Trophoblast cell (in vitro differentiated cells and primary cell): ENCODE data around the gene LPP.
"Not testable (repeated sequence)": the region's sequence is repeated elsewhere in the genome, so short reads cannot be mapped to it uniquely, and the experiment has no call there.

Source experiments
- DNase-seq, 2 donors: peaks; one replicate each; pipeline ENCODE4 v3.0.0-alpha.2; 2016
- H2AFZ ChIP-seq: 2 replicates; pipeline ENCODE4 v1.6.1; 2013; ENCODE audit warnings: low read length, moderate library complexity, mild to moderate bottlenecking; ENCODE audit not compliant: insufficient read depth, poor library complexity
- H2AK5ac ChIP-seq: 2 replicates; pipeline ENCODE4 v1.6.1; 2013; ENCODE audit warnings: mild to moderate bottlenecking, low read length
- H2BK120ac ChIP-seq: 2 replicates; pipeline ENCODE4 v1.6.1; 2013; ENCODE audit warnings: low read length, mild to moderate bottlenecking, moderate library complexity; ENCODE audit not compliant: insufficient read depth, poor library complexity
- H2BK12ac ChIP-seq: 2 replicates; pipeline ENCODE4 v1.6.1; 2013; ENCODE audit warnings: mild to moderate bottlenecking, low read length, moderate library complexity
- H2BK5ac ChIP-seq: 2 replicates; pipeline ENCODE4 v1.6.1; 2013; ENCODE audit warnings: low read length, low read depth, moderate library complexity, mild to moderate bottlenecking; ENCODE audit not compliant: poor library complexity
- H3K14ac ChIP-seq: 2 replicates; pipeline ENCODE4 v1.6.1; 2013; ENCODE audit warnings: mild to moderate bottlenecking, low read length
- H3K18ac ChIP-seq: 2 replicates; pipeline ENCODE4 v1.6.1; 2013; ENCODE audit warnings: mild to moderate bottlenecking, low read length
- H3K23ac ChIP-seq: 2 replicates; pipeline ENCODE4 v1.6.1; 2013; ENCODE audit warnings: low read length
- H3K27ac ChIP-seq: 2 replicates; pipeline ENCODE4 v1.5.1; 2013; ENCODE audit warnings: low read depth, mild to moderate bottlenecking, inconsistent platforms, low read length, moderate library complexity
- H3K27me3 ChIP-seq: 2 replicates; pipeline ENCODE4 v1.6.1; 2013; ENCODE audit warnings: inconsistent platforms, mild to moderate bottlenecking, low read length, moderate library complexity; ENCODE audit not compliant: insufficient read depth
- H3K36me3 ChIP-seq, 2 experiments: 1 replicate in 1 of 2; 2 replicates in 1 of 2; pipeline ENCODE4 v1.6.1; 2013; ENCODE audit warnings: low read length in 2 of 2, mild to moderate bottlenecking in 2 of 2, moderate library complexity in 1 of 2; ENCODE audit not compliant: insufficient read depth in 2 of 2, control insufficient read depth in 1 of 2
- H3K4ac ChIP-seq: 2 replicates; pipeline ENCODE4 v1.6.1; 2013; ENCODE audit warnings: low read depth, mild to moderate bottlenecking, low read length, moderate library complexity
- H3K4me1 ChIP-seq, 2 experiments: 1 replicate in 1 of 2; 2 replicates in 1 of 2; pipeline ENCODE4 v1.6.1; 2013; ENCODE audit warnings: low read length in 2 of 2, mild to moderate bottlenecking in 2 of 2, moderate library complexity in 1 of 2; ENCODE audit not compliant: insufficient read depth in 2 of 2, control insufficient read depth in 1 of 2
- H3K4me2 ChIP-seq: 2 replicates; pipeline ENCODE4 v1.6.1; 2013; ENCODE audit warnings: inconsistent platforms, mild to moderate bottlenecking, low read length, moderate library complexity
- H3K4me3 ChIP-seq: 2 replicates; pipeline ENCODE4 v1.5.1; 2013; ENCODE audit warnings: mild to moderate bottlenecking, low read depth, low read length, inconsistent platforms
- H3K79me1 ChIP-seq: one replicate; pipeline ENCODE4 v1.6.1; 2013; ENCODE audit warnings: low read length
- H3K79me2 ChIP-seq: 2 replicates; pipeline ENCODE4 v1.6.1; 2013; ENCODE audit warnings: low read length, mild to moderate bottlenecking; ENCODE audit not compliant: control insufficient read depth, insufficient read depth, poor library complexity
- H3K9ac ChIP-seq: 2 replicates; pipeline ENCODE4 v1.6.1; 2013; ENCODE audit warnings: mild to moderate bottlenecking, low read length
- H3K9me3 ChIP-seq: 2 replicates; pipeline ENCODE4 v1.6.1; 2013; ENCODE audit warnings: low read depth, mild to moderate bottlenecking, control low read depth, inconsistent platforms, low read length; ENCODE audit not compliant: insufficient read depth
- H4K12ac ChIP-seq: 2 replicates; pipeline ENCODE4 v1.6.1; 2013; ENCODE audit warnings: low read depth, mild to moderate bottlenecking, low read length, moderate library complexity
- H4K8ac ChIP-seq: 2 replicates; pipeline ENCODE4 v1.6.1; 2013; ENCODE audit warnings: low read depth, mild to moderate bottlenecking, low read length, moderate library complexity
- H4K91ac ChIP-seq: one replicate; pipeline ENCODE4 v1.6.1; 2013; ENCODE audit warnings: low read depth, mild to moderate bottlenecking, low read length, moderate library complexity
- WGBS: extraction: QIAGEN DNeasy Blood & Tissue Kit; methylation state at CpG from one replicate; pipeline ENCODE4 v1.1.7; 2013; ENCODE audit warnings: missing lambda C conversion rate; ENCODE audit not compliant: insufficient read length, insufficient coverage; ENCODE audit errors: extremely low coverage; 5-methylcytosine and 5-hydroxymethylcytosine counted together

Gene LPP

DNA sequence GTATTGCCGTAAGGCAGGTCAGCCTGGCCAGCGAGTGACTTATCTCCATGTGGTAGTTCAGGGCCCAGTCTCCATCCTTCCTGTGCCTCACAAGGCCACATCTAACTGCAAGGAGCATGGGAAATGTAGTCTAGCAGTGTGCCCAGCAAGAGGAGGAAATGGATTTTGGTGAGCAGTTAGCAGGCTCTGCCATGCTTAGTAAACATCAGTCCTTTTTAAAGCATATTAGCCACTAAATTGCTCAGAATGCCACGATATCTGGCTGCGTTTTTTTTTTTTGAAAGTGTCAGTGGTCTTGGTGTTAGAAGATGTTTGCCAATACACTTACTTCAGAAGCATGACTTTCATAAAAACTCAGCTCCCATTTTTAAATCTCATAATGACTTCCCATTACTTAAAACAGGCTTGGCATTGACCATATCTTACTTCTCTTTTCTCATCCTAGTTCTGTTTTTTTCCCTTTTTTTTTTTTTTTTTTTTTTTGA, 547.6 kb downstream of the LPP start:
- no peak overlapping the region for H2AK5ac ChIP-seq
- H3K9me3 ChIP-seq: no peaks in the 10 kb centered on the region
- no peak overlapping the region for H3K27ac ChIP-seq
- H3K79me2 ChIP-seq: no peaks in the 10 kb centered on the region
- H3K23ac ChIP-seq: no peak overlapping the region
- no peak overlapping the region for H3K14ac ChIP-seq
- no peak overlapping the region for H4K12ac ChIP-seq
- H4K91ac ChIP-seq: no peak overlapping the region
- no CpG with 5 or more reads among the region's 4 CpGs for WGBS
- H4K8ac ChIP-seq: no peak overlapping the region
- H3K79me1 ChIP-seq: no peaks in the 10 kb centered on the region
- no peaks in the 10 kb centered on the region for H3K27me3 ChIP-seq
- no peak overlapping the region for H2AFZ ChIP-seq
- H3K4me1 ChIP-seq: peaks cover 0 to 3% of the 10 kb centered on the region in 2 experiments
- no peak overlapping the region for H3K4me3 ChIP-seq
- no peak overlapping the region for H3K9ac ChIP-seq
- H3K36me3 ChIP-seq: no peaks in the 10 kb centered on the region
- H3K4ac ChIP-seq: no peak overlapping the region
- H3K4me2 ChIP-seq: no peak overlapping the region
- no peak overlapping the region for H2BK12ac ChIP-seq
- no peak overlapping the region for H3K18ac ChIP-seq
- no peak overlapping the region for H2BK5ac ChIP-seq
- no peak for DNase-seq
- no peak overlapping the region for H2BK120ac ChIP-seq

DNA sequence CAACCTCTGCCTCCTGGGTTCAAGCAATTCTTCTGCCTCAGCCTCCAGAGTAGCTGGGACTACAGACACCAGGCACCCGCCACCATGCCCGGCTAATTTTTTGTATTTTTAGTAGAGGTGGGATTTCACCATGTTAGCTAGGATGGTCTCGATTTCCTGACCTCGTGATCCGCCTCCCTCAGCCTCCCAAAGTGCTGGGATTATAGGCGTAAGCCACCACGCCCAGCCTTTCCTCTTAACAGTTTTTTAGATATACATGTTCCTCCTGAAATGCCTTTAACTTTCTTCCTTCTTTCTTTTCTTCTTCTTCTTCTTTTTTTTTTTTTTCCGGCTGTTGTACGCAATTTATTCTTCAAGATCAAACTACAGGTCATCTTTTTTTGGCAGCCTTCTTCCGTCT, 548.1 kb downstream of the LPP start:
- H3K14ac ChIP-seq, H2BK120ac ChIP-seq, H3K4me2 ChIP-seq, H3K79me2 ChIP-seq, H3K4ac ChIP-seq, H3K23ac ChIP-seq, H3K9ac ChIP-seq, H3K4me3 ChIP-seq, H2AFZ ChIP-seq, H3K27me3 ChIP-seq, H3K9me3 ChIP-seq, H2AK5ac ChIP-seq, H3K79me1 ChIP-seq, H4K91ac ChIP-seq, H2BK12ac ChIP-seq, H4K8ac ChIP-seq, H3K27ac ChIP-seq, DNase-seq, H3K4me1 ChIP-seq, H2BK5ac ChIP-seq, H3K36me3 ChIP-seq, H4K12ac ChIP-seq, H3K18ac ChIP-seq: not testable (repeated sequence)
- WGBS: no CpG with 5 or more reads among the region's 10 CpGs

- Histone ChIP-seq H3K9ac (no peak overlapping the region), H3K9me3 (no peaks in the 10 kb centered on the region), H3K23ac (no peak overlapping the region), H4K12ac (no peak overlapping the region), H2AFZ (no peak overlapping the region), H2BK120ac (no peak overlapping the region), H2BK12ac (no peak overlapping the region), H3K18ac (no peak overlapping the region), H2AK5ac (no peak overlapping the region), H3K4me3 (no peak overlapping the region), H4K8ac (no peak overlapping the region), H3K36me3 (no peaks in the 10 kb centered on the region), H3K4me1 (no peaks in the 10 kb centered on the region), H4K91ac (no peak overlapping the region), H3K79me2 (no peaks in the 10 kb centered on the region), H3K27me3 (no peaks in the 10 kb centered on the region), H3K4me2 (no peak overlapping the region), H3K4ac (no peak overlapping the region), H2BK5ac (no peak overlapping the region), H3K27ac (no peak overlapping the region), H3K14ac (no peak overlapping the region), H3K79me1 (no peaks in the 10 kb centered on the region)
- no CpG with 5 or more reads among the region's 1 CpG for WGBS
- DNase-seq: no peak
Observed at GRCh38 chr3:188706176-188706575, 552.2 kb downstream of the LPP start.

- Histone ChIP-seq H3K9ac (no peak overlapping the region), H3K4me1 (no peaks in the 10 kb centered on the region), H3K27ac (no peak overlapping the region), H3K4me3 (no peak overlapping the region), H3K18ac (no peak overlapping the region), H2AFZ (no peak overlapping the region), H3K4me2 (no peak overlapping the region), H4K91ac (no peak overlapping the region), H4K8ac (no peak overlapping the region), H4K12ac (no peak overlapping the region), H2BK120ac (no peak overlapping the region), H3K79me2 (no peaks in the 10 kb centered on the region), H2BK5ac (no peak overlapping the region), H3K4ac (no peak overlapping the region), H3K14ac (no peak overlapping the region), H3K27me3 (no peaks in the 10 kb centered on the region), H3K79me1 (no peaks in the 10 kb centered on the region), H2BK12ac (no peak overlapping the region), H3K23ac (no peak overlapping the region), H3K36me3 (no peaks in the 10 kb centered on the region), H3K9me3 (no peaks in the 10 kb centered on the region), H2AK5ac (no peak overlapping the region)
- no peak for DNase-seq
- no CpG with 5 or more reads among the region's 1 CpG for WGBS
Observed at GRCh38 chr3:188706599-188706998, 552.6 kb downstream of the LPP start.
